Measurements from ENCODE around the gene RAI1.

Gene RAI1

DNA sequence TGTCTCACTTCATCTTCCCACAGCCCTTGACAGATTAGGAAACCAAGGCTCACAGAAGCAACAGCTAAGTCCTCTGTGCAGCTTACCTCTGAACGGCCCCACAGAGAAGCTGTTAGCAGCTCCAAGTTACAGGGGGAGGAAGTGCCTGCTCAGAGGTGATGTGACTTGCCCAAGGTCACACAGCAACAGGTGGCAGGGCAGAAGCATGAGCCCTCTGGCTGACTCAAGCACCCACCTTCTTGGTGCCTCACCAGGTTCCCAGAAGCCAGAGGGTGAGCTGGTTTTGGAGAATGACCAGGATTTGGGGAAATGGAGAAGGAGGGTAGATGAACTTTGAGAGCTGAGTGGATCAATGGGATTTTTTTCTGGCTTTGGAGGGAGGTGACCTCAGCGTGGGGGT is 14.0 kb upstream of the RAI1 start:
- H3K4me1 ChIP-seq (ENCODE audit: control insufficient read depth, insufficient read depth, low read length) = peaks cover 4% of the 10 kb centered on the region
- H3K36me3 ChIP-seq (ENCODE audit: control insufficient read depth, insufficient read depth, low read length, severe bottlenecking) = no peaks in the 10 kb centered on the region
- DNase-seq (ENCODE audit: low read depth) = no peak
- peaks cover 4% of the 10 kb centered on the region for H3K9me3 ChIP-seq (ENCODE audit: control insufficient read depth, low read length)
- H3K27me3 ChIP-seq (replicated peaks; ENCODE audit: control insufficient read depth, insufficient read depth, low read length) = peaks cover 11% of the 10 kb centered on the region
- H3K4me3 ChIP-seq (ENCODE audit: low read length) = no peak overlapping the region
- H3K9ac ChIP-seq (ENCODE audit: low read length) = no peak overlapping the region

DNA sequence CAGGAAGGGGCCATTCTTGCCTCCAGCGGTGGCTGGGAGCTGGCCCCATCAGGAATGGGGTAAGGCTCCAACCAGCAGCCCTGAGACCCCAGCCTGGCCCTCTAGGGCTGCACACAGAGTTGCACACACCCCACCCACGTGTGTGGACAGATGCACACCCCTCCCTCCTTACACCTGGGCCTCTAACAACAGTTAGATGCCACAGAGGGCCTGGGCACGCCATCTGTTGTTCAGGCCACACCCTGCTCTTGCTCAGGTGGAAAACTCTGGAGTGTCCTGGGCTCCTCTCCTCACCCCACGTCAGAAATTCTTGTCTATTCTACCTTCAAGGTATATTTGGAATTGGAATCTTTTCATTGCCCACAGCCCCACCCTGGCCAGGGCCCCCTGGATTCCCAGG is 13.3 kb upstream of the RAI1 start:
- DNase-seq (ENCODE audit: low read depth) = no peak
- Histone ChIP-seq H3K4me1 (ENCODE audit: control insufficient read depth, insufficient read depth, low read length) (peaks cover 4% of the 10 kb centered on the region), H3K9me3 (ENCODE audit: control insufficient read depth, low read length) (peaks cover 4% of the 10 kb centered on the region), H3K4me3 (ENCODE audit: low read length) (no peak overlapping the region), H3K36me3 (ENCODE audit: control insufficient read depth, insufficient read depth, low read length, severe bottlenecking) (no peaks in the 10 kb centered on the region), H3K9ac (ENCODE audit: low read length) (no peak overlapping the region), H3K27me3 (replicated peaks; ENCODE audit: control insufficient read depth, insufficient read depth, low read length) (peaks cover 16% of the 10 kb centered on the region)

DNA sequence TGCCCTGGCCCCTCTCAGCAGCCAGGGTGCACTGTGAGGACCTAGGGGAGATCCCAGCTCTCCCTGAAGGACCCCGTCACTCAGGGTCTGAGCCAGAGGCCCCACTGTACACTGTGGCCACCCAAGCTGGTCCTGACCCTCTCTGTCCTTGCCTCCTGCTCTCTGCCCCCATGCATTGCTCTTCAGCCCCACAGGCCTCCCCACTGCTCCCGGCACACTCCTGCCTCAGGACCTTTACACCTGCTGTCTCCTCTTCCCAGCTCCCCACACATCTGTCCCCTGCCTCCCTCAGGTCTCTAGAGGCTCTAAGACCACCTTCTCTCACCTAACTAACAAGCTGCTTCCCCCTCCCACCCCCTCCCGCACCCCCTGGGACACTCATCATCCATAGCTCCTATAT is 12.9 kb upstream of the RAI1 start:
- H3K27me3 ChIP-seq (replicated peaks; ENCODE audit: control insufficient read depth, insufficient read depth, low read length) = peaks cover 19% of the 10 kb centered on the region
- H3K36me3 ChIP-seq (ENCODE audit: control insufficient read depth, insufficient read depth, low read length, severe bottlenecking) = no peaks in the 10 kb centered on the region
- H3K9me3 ChIP-seq (ENCODE audit: control insufficient read depth, low read length) = peaks cover 4% of the 10 kb centered on the region
- H3K9ac ChIP-seq (ENCODE audit: low read length) = no peak overlapping the region
- H3K4me1 ChIP-seq (ENCODE audit: control insufficient read depth, insufficient read depth, low read length) = peaks cover 4% of the 10 kb centered on the region
- no peak for DNase-seq (ENCODE audit: low read depth)
- no peak overlapping the region for H3K4me3 ChIP-seq (ENCODE audit: low read length)

DNA sequence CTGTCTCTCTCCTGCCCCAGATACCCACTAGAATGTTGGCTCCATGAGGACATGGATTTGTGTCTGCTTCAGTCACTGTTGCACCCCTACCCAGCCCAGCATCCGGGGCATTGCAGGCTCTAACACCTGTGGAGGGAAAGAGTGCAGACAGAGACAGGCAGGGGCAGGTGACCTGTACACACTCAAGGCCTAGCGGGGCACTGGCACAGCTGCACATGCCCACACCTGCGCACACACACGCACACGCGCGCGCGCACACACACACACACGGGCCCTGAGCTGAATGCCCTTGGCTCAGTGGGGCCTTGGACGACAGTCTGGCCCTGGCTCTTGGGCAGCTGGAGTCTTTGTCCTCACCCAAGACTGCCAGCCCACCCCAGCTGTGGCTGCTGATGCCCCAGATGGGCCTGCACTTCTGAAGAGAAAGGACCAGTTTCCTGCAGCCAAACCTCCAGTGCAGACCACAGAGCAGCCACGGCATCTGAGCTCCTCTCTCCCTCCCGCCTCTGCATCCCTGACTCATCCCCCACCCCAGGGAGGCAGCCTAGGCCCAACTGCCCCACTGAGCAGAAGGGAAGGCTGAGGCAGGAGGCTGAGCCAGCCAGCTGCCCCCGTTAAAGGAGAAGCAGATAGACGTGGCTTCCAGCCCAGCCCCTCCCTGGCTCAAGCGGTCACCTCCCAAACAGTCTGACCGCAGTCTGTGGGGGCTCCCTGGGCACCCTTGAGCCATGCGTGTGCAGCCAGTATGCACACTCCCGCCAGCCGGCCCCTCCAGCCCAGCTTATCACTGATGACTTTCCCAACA is 12.3 kb upstream of the RAI1 start:
- no peaks in the 10 kb centered on the region for H3K36me3 ChIP-seq (ENCODE audit: control insufficient read depth, insufficient read depth, low read length, severe bottlenecking)
- H3K9me3 ChIP-seq (ENCODE audit: control insufficient read depth, low read length) = peaks cover 4% of the 10 kb centered on the region
- no peak overlapping the region for H3K4me3 ChIP-seq (ENCODE audit: low read length)
- H3K27me3 ChIP-seq (replicated peaks; ENCODE audit: control insufficient read depth, insufficient read depth, low read length) = peaks cover 25% of the 10 kb centered on the region
- H3K9ac ChIP-seq (ENCODE audit: low read length) = no peak overlapping the region
- peaks cover 4% of the 10 kb centered on the region for H3K4me1 ChIP-seq (ENCODE audit: control insufficient read depth, insufficient read depth, low read length)
- DNase-seq (ENCODE audit: low read depth) = no peak

DNA sequence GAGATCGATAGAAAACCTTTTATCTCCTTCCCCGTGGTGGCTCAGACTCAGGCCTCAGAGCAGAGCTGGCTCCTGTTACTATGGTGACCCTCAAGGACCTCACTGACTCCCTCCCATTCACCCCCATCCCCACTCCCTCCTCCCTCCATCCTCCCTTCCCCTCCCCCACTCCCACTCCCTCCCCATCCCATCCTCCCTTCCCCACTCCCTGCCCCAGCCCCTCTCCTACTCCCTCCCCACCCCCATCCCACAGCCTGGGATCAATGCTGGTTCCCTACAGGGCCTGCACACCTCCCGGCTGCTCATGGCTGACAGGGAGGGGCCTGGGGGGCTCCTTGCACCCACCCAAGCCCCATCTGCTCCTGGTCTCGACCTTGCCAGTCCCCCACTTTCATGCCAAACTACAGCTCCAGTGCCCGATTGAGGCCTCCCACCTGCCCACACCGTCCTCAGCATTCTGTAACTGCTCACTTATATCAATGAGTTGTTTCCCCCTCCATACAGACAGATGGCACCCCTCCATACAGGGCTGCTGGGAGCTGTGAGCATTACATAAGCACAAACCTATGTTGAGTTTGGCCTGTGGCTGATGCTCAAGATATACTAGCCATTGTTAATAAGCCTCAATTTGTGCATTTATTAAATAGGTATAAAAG is 11.6 kb upstream of the RAI1 start:
- Histone ChIP-seq H3K9ac (ENCODE audit: low read length) (no peak overlapping the region), H3K4me3 (ENCODE audit: low read length) (no peak overlapping the region), H3K36me3 (ENCODE audit: control insufficient read depth, insufficient read depth, low read length, severe bottlenecking) (no peaks in the 10 kb centered on the region), H3K27me3 (replicated peaks; ENCODE audit: control insufficient read depth, insufficient read depth, low read length) (peaks cover 25% of the 10 kb centered on the region), H3K4me1 (ENCODE audit: control insufficient read depth, insufficient read depth, low read length) (peaks cover 4% of the 10 kb centered on the region), H3K9me3 (ENCODE audit: control insufficient read depth, low read length) (peaks cover 4% of the 10 kb centered on the region)
- no peak for DNase-seq (ENCODE audit: low read depth)

DNA sequence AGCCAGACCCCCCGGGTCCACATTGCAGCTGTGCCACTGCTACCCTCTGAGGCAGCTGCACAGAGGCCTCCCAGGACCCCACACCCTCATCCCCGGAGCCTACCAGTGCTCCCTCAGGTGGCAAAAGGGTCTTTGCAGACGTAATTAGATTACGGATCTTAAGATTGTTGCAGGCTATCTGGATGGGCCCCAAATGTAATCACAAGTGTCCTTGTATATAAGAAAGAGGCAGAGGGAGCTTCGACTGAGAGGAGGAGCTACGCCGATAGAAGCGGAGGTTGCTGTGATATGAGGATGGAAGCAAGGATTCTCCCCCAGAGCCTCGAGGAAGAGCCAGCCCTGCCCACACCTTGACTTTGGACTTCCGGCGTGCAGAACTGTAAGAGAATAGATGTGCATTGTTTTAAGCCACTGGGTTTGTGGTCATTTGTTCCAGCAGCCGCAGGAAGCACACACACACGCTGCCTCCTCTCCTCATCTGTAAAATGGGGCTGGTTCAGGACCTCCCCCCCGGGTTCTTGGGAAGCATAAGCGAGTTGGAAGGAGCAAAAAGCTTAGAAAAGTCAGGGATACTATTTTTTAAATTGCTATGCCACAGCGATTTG is 10.5 kb upstream of the RAI1 start:
- peaks cover 25% of the 10 kb centered on the region for H3K27me3 ChIP-seq (replicated peaks; ENCODE audit: control insufficient read depth, insufficient read depth, low read length)
- H3K4me3 ChIP-seq (ENCODE audit: low read length) = no peak overlapping the region
- H3K9ac ChIP-seq (ENCODE audit: low read length) = no peak overlapping the region
- no peak for DNase-seq (ENCODE audit: low read depth)
- no peaks in the 10 kb centered on the region for H3K36me3 ChIP-seq (ENCODE audit: control insufficient read depth, insufficient read depth, low read length, severe bottlenecking)
- peaks cover 4% of the 10 kb centered on the region for H3K9me3 ChIP-seq (ENCODE audit: control insufficient read depth, low read length)
- H3K4me1 ChIP-seq (ENCODE audit: control insufficient read depth, insufficient read depth, low read length) = peaks cover 4% of the 10 kb centered on the region

DNA sequence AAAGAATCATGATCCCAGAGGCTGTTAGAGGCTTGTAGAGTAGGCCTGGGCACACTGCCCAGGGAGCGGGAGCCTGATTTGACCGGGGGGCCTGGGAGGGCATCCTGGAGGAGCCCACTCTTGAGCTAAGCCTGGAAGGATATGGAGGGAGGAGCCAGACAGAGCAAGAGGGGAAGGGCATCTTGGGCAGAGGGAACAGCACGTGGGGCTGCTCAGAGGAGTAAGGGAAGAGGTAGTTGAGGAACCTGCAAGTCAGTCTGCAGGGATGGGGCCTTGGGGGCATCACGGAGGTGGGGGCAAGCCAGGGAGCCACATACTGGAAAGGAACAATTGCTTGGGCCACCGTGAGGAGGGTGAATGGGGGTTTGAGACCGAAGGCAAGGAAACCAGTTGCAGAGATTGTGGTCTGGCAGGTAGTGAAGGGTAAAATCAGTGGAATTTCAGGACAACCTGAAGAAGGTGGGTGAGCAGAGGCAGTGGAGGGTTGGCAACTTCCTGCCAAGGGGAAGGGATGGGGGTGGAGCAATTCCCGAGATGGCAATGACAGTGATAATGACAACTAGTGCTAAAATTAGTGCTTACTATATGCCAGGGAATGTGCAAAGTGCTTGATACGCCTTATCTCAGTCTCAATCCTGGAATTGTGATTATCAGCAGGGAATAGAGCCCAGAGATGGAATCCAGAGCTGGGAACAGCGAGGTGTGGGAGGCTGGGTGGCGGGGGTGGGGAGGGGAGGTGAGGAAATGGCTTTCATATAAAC is 9.7 kb upstream of the RAI1 start:
- H3K9me3 ChIP-seq (ENCODE audit: control insufficient read depth, low read length) = peaks cover 4% of the 10 kb centered on the region
- peaks cover 25% of the 10 kb centered on the region for H3K27me3 ChIP-seq (replicated peaks; ENCODE audit: control insufficient read depth, insufficient read depth, low read length)
- no peak overlapping the region for H3K9ac ChIP-seq (ENCODE audit: low read length)
- no peaks in the 10 kb centered on the region for H3K36me3 ChIP-seq (ENCODE audit: control insufficient read depth, insufficient read depth, low read length, severe bottlenecking)
- no peak for DNase-seq (ENCODE audit: low read depth)
- H3K4me1 ChIP-seq (ENCODE audit: control insufficient read depth, insufficient read depth, low read length) = peaks cover under 1% of the 10 kb centered on the region
- no peak overlapping the region for H3K4me3 ChIP-seq (ENCODE audit: low read length)

DNA sequence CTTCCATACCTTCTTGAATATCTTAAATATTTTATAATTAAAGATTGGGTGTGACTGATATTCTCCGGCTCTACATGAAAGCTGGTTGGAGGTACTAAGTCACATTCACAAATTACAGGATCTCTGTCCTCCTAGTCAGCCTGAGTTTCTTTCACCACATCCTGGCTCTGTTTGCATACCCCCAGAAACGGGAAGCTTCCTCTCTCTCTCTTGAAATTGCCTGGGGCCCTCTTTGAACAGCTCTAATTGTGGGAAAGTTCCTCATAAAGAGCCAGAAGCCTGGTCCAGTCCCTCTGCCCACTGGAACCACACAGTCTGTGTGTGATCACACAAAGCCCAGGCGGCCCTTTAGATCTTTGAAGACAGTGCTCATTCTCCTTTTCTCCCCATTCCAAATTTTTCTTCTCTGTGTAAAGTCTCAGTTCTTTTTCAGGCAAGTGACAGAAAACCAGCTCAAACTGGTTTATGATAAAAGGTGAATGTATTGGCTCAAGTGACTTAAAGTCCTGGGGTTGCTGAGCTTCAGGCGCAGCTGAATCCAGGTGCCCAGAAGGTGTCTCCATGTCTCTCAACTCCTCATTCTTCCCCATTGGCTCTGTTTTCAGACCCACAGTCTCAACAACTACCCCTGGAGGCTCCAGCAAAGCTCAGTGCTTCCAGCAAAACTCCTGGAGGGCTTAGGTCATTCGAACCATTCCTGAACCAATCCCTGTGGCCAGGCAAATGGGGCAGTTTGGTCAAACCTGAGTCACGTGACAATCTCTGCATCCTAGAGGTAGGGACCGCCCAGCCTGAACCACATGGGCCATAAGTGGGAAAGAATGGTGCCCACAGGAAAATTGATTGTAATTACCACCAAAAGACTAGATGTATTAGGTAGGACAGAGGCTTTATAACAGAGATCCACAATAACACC is 8.5 kb upstream of the RAI1 start:
- H3K9me3 ChIP-seq (ENCODE audit: control insufficient read depth, low read length) = peaks cover 4% of the 10 kb centered on the region
- H3K36me3 ChIP-seq (ENCODE audit: control insufficient read depth, insufficient read depth, low read length, severe bottlenecking) = no peaks in the 10 kb centered on the region
- no peaks in the 10 kb centered on the region for H3K4me1 ChIP-seq (ENCODE audit: control insufficient read depth, insufficient read depth, low read length)
- DNase-seq (ENCODE audit: low read depth) = no peak
- no peak overlapping the region for H3K4me3 ChIP-seq (ENCODE audit: low read length)
- H3K27me3 ChIP-seq (replicated peaks; ENCODE audit: control insufficient read depth, insufficient read depth, low read length) = peaks cover 17% of the 10 kb centered on the region
- no peak overlapping the region for H3K9ac ChIP-seq (ENCODE audit: low read length)

DNA sequence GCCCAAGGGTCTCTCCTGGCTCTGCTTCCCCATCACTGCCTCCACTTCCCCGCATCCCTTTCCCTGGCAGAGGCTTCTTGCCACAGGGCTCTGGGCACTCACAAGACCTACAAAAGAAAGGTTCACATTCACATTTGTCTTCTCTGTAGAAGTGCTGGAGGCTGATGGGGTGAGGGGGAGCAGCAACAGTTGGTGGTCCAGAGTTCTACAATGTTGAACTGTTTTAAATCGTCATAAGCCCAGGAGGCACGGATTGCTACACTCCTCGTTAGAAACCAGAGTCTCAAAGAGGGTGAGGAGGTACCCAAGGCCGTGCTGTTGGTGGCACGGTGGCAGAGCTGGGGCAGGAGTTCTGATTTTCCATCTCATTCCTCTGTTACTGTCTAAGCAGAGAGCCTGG is 5.8 kb upstream of the RAI1 start:
- Histone ChIP-seq H3K9ac (ENCODE audit: low read length) (no peak overlapping the region), H3K36me3 (ENCODE audit: control insufficient read depth, insufficient read depth, low read length, severe bottlenecking) (no peaks in the 10 kb centered on the region), H3K9me3 (ENCODE audit: control insufficient read depth, low read length) (peaks cover 4% of the 10 kb centered on the region), H3K4me1 (ENCODE audit: control insufficient read depth, insufficient read depth, low read length) (no peaks in the 10 kb centered on the region), H3K4me3 (ENCODE audit: low read length) (no peak overlapping the region), H3K27me3 (replicated peaks; ENCODE audit: control insufficient read depth, insufficient read depth, low read length) (peaks cover 22% of the 10 kb centered on the region)
- no peak for DNase-seq (ENCODE audit: low read depth)

DNA sequence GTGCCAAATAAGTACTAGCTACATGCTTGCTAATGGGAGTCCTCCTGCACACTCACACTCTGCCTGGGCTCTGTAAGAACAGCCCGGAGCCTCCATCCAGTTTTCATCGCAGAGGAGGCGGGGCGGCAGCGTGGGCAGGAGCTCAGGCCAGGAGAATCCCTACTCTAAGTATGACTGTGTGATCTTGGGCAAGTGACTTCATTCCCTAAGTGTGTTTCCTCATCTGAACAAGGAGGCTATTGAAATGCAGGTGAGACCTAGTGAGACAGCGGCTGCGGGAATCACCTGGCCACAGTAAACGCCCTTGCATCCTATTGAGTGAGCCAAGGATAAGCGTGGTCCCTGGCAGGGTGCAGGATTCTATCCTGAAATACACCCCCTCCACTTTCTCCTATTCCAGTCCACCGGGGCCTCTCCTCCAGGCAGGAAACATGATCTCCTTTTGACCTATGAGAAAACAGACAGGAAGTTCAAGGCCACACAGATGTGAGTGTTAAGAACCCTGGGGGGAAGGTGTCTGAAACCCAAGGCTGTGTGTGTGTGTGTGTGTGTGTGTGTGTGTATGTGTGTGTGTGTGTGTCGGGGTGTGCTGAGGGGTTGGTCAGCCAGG is 5.2 kb upstream of the RAI1 start:
- Histone ChIP-seq H3K36me3 (ENCODE audit: control insufficient read depth, insufficient read depth, low read length, severe bottlenecking) (no peaks in the 10 kb centered on the region), H3K9me3 (ENCODE audit: control insufficient read depth, low read length) (peaks cover 4% of the 10 kb centered on the region), H3K4me3 (ENCODE audit: low read length) (no peak overlapping the region), H3K27me3 (replicated peaks; ENCODE audit: control insufficient read depth, insufficient read depth, low read length) (peaks cover 22% of the 10 kb centered on the region), H3K4me1 (ENCODE audit: control insufficient read depth, insufficient read depth, low read length) (no peaks in the 10 kb centered on the region), H3K9ac (ENCODE audit: low read length) (no peak overlapping the region)
- DNase-seq (ENCODE audit: low read depth) = no peak
